Dedifferentiated amniotic fluid mesenchymal stem cell (primary cell): ENCODE results near the gene TEX47.
A peak's percentile ranks its signal among the peaks of the same experiment; 100 is the strongest.

Experiments
- DNase-seq: peaks from one replicate; pipeline ENCODE4 v3.0.0-alpha.2; 2016; ENCODE audit errors: extremely low spot score

The TEX47 gene

GRCh38 chr7:88795553-88795952 lies at the start of gene TEX47:
Gene TEX47 (minus strand): TSS chr7:88795737. CDS start chr7:88794942, 795 bp downstream.
- no peak for DNase-seq

GRCh38 chr7:88845091-88845490 lies 49.6 kb upstream of the TEX47 start:
- no peak for DNase-seq

- no peak for DNase-seq
Measured at GRCh38 chr7:88842201-88842600, 46.7 kb upstream of the TEX47 start.

- no peak for DNase-seq
Measured at GRCh38 chr7:88835147-88835728, 39.7 kb upstream of the TEX47 start.

- no peak for DNase-seq
Measured at GRCh38 chr7:88826222-88826621, 30.7 kb upstream of the TEX47 start.

GRCh38 chr7:88818552-88818951 lies 23.0 kb upstream of the TEX47 start:
- no peak for DNase-seq

GRCh38 chr7:88806280-88807037 lies 10.9 kb upstream of the TEX47 start:
- DNase-seq, result no peak

- no peak for DNase-seq
Measured at GRCh38 chr7:88801046-88801445, 5.5 kb upstream of the TEX47 start.

GRCh38 chr7:88792361-88792760 lies 3.2 kb downstream of the TEX47 start:
- no peak for DNase-seq

GRCh38 chr7:88791891-88792290 lies 3.6 kb downstream of the TEX47 start:
- no peak for DNase-seq

GRCh38 chr7:88789480-88790064 lies 6.0 kb downstream of the TEX47 start:
- DNase-seq, result peak; percentile 30

GRCh38 chr7:88787777-88788176 lies 7.8 kb downstream of the TEX47 start:
- DNase-seq, result no peak

- DNase-seq, result no peak
Measured at GRCh38 chr7:88775838-88776237, 19.7 kb downstream of the TEX47 start.

- no peak for DNase-seq
Measured at GRCh38 chr7:88772776-88773175, 22.8 kb downstream of the TEX47 start.

- DNase-seq, result no peak
Measured at GRCh38 chr7:88771417-88771816, 24.1 kb downstream of the TEX47 start.

- DNase-seq, result no peak
Measured at GRCh38 chr7:88761779-88762178, 33.8 kb downstream of the TEX47 start.

- DNase-seq, result no peak
Measured at GRCh38 chr7:88760136-88760515, 35.4 kb downstream of the TEX47 start.

GRCh38 chr7:88759230-88760135 lies 36.1 kb downstream of the TEX47 start, which contains the start of gene ZNF804B:
Gene ZNF804B (plus strand): TSS chr7:88759700. CDS start chr7:88759977, 277 bp downstream.
- DNase-seq, result no peak

GRCh38 chr7:88758381-88759229 lies 36.9 kb downstream of the TEX47 start:
- no peak for DNase-seq

- no peak for DNase-seq
Measured at GRCh38 chr7:88757371-88757770, 38.2 kb downstream of the TEX47 start.

GRCh38 chr7:88756802-88757201 lies 38.7 kb downstream of the TEX47 start:
- DNase-seq, result no peak
